Activated CD4-positive, alpha-beta T cell treated with anti-CD3 and anti-CD28 coated beads for 36 hours (primary cell): ENCODE measurements around the gene BMERB1. TPM values are rescaled to one million over a fixed set of nuclear protein-coding genes. Genes with fewer than 3 reads are reported as not detected.
A peak's percentile ranks its signal among the peaks of the same experiment; 100 is the strongest.

Source experiments
- ATAC-seq: fragments of 200-7000 bp; cut with Tn5 transposase; one replicate; pipeline ENCODE4 v1.10.0; 2021; ENCODE audit warnings: mild to moderate bottlenecking, moderate library complexity
- CTCF ChIA-PET: fragments of 350-600 bp; sonication (Branson Sonifier 250); formaldehyde crosslinking; loops from one replicate; lab custom pipeline; 2021; ENCODE audit warnings: antibody characterized with exemption; lab: Charles Lee
- POLR2A ChIA-PET: fragments of 350-600 bp; sonication (Branson Sonifier 250); formaldehyde crosslinking; loops from one replicate; lab custom pipeline; 2021; ENCODE audit warnings: antibody characterized with exemption, inconsistent platforms; lab: Charles Lee
- DNase-seq: peaks from one replicate; pipeline ENCODE4 v3.0.0-alpha.2; 2020
- H3K27ac Mint-ChIP-seq: one replicate; pipeline ENCODE4 v1.8.0; 2021; ENCODE audit warnings: mixed read lengths
- H3K27me3 Mint-ChIP-seq: one replicate; pipeline ENCODE4 v1.8.0; 2021; ENCODE audit warnings: mixed read lengths
- H3K36me3 Mint-ChIP-seq: one replicate; pipeline ENCODE4 v1.8.0; 2021; ENCODE audit warnings: low read depth, mixed read lengths
- H3K4me1 Mint-ChIP-seq: one replicate; pipeline ENCODE4 v1.8.0; 2021; ENCODE audit warnings: mixed read lengths
- H3K4me3 Mint-ChIP-seq: one replicate; pipeline ENCODE4 v1.8.0; 2021; ENCODE audit warnings: mild to moderate bottlenecking, moderate library complexity, mixed read lengths
- H3K9me3 Mint-ChIP-seq: one replicate; pipeline ENCODE4 v1.8.0; 2021; ENCODE audit warnings: low read depth, mixed read lengths
- intact Hi-C, 2 experiments: fragments of 100-400 bp; cut with DNase I in 1 of 2; cut with micrococcal nuclease in 1 of 2; formaldehyde crosslinking; loops; one replicate each; pipeline versions ENCODE4 v1.14.2 to v1.15.1; 2022 to 2024; cut with DNase I, micrococcal nuclease
- total RNA-seq, 2 experiments: library from RNA; stranded (reverse); gene quantifications; one replicate each; pipeline ENCODE4 v1.2.3, GENCODE V29; 2021

The BMERB1 gene
- total RNA-seq, 2 experiments from 2014 or later: 10.1 to 11.6 TPM

- no peak overlapping the region for H3K4me3 Mint-ChIP-seq
- ChIA-PET POLR2A (no interaction called here), CTCF (no interaction called here)
- DNase-seq: no peak
- no peaks in the 10 kb centered on the region for H3K27me3 Mint-ChIP-seq
- no peaks in the 10 kb centered on the region for H3K9me3 Mint-ChIP-seq
- intact Hi-C loops: no loop called here
- no peak overlapping the region for H3K27ac Mint-ChIP-seq
- H3K4me1 Mint-ChIP-seq: no peaks in the 10 kb centered on the region
- H3K36me3 Mint-ChIP-seq: no peaks in the 10 kb centered on the region
- no peak for ATAC-seq
Observed at GRCh38 chr16:15517743-15518377, 83.5 kb downstream of the BMERB1 start.

- no peak overlapping the region for H3K27ac Mint-ChIP-seq
- intact Hi-C loops: no loop called here
Observed at GRCh38 chr16:15518381-15519351, 84.3 kb downstream of the BMERB1 start.

GRCh38 chr16:15519790-15520189, 85.4 kb downstream of the BMERB1 start:
- no peak for DNase-seq
- no peaks in the 10 kb centered on the region for H3K36me3 Mint-ChIP-seq
- H3K27ac Mint-ChIP-seq: no peak overlapping the region
- intact Hi-C loops: no loop called here
- no peaks in the 10 kb centered on the region for H3K27me3 Mint-ChIP-seq
- H3K4me1 Mint-ChIP-seq: peaks cover 4% of the 10 kb centered on the region
- ChIA-PET CTCF (no interaction called here), POLR2A (no interaction called here)
- no peak for ATAC-seq
- H3K9me3 Mint-ChIP-seq: no peaks in the 10 kb centered on the region
- H3K4me3 Mint-ChIP-seq: no peak overlapping the region

More at GRCh38 chr16:15518381-15519351, 84.3 kb downstream of the BMERB1 start:
- Mint-ChIP-seq H3K4me3 (no peak overlapping the region), H3K36me3 (no peaks in the 10 kb centered on the region), H3K4me1 (peaks cover 4% of the 10 kb centered on the region), H3K27me3 (no peaks in the 10 kb centered on the region), H3K9me3 (no peaks in the 10 kb centered on the region)
- ChIA-PET CTCF (no interaction called here), POLR2A (no interaction called here)
- DNase-seq: no peak
- ATAC-seq: no peak

- no peak for ATAC-seq
- no peaks in the 10 kb centered on the region for H3K9me3 Mint-ChIP-seq
- ChIA-PET CTCF (interaction anchor here (0.6 kb wide), 1 partner anchor 373 kb away, joined by 4 read pairs; no protein-coding TSS in a partner anchor), POLR2A (no interaction called here)
- intact Hi-C loops: no loop called here
- no peak for DNase-seq
- H3K36me3 Mint-ChIP-seq: no peaks in the 10 kb centered on the region
- H3K4me3 Mint-ChIP-seq: no peak overlapping the region
- H3K4me1 Mint-ChIP-seq: peaks cover 4% of the 10 kb centered on the region
- H3K27ac Mint-ChIP-seq: no peak overlapping the region
- no peaks in the 10 kb centered on the region for H3K27me3 Mint-ChIP-seq
Observed at GRCh38 chr16:15521390-15521757, 87.0 kb downstream of the BMERB1 start.

GRCh38 chr16:15521758-15522509, 87.5 kb downstream of the BMERB1 start:
- ChIA-PET CTCF (no interaction called here), POLR2A (no interaction called here)
- Mint-ChIP-seq H3K9me3 (no peaks in the 10 kb centered on the region), H3K27ac (no peak overlapping the region), H3K4me1 (peaks cover 4% of the 10 kb centered on the region), H3K27me3 (no peaks in the 10 kb centered on the region), H3K4me3 (no peak overlapping the region), H3K36me3 (no peaks in the 10 kb centered on the region)
- intact Hi-C loops: no loop called here
- ATAC-seq (no peak), DNase-seq (no peak)

GRCh38 chr16:15523092-15523541, 88.7 kb downstream of the BMERB1 start:
- Mint-ChIP-seq H3K4me1 (peaks cover 4% of the 10 kb centered on the region), H3K27me3 (no peaks in the 10 kb centered on the region), H3K27ac (no peak overlapping the region), H3K36me3 (no peaks in the 10 kb centered on the region), H3K9me3 (no peaks in the 10 kb centered on the region), H3K4me3 (no peak overlapping the region)
- ChIA-PET POLR2A (no interaction called here), CTCF (no interaction called here)
- intact Hi-C loops: no loop called here
- peak; percentile 8 for DNase-seq
- no peak for ATAC-seq

GRCh38 chr16:15523939-15524338, 89.6 kb downstream of the BMERB1 start:
- intact Hi-C loops: no loop called here
- no peak overlapping the region for H3K4me3 Mint-ChIP-seq
- CTCF ChIA-PET: no interaction called here
- peaks cover 4% of the 10 kb centered on the region for H3K4me1 Mint-ChIP-seq
- H3K27me3 Mint-ChIP-seq: no peaks in the 10 kb centered on the region
- ATAC-seq (no peak), DNase-seq (no peak)
- no peaks in the 10 kb centered on the region for H3K36me3 Mint-ChIP-seq
- POLR2A ChIA-PET: no interaction called here
- no peaks in the 10 kb centered on the region for H3K9me3 Mint-ChIP-seq
- H3K27ac Mint-ChIP-seq: no peak overlapping the region

- ATAC-seq (no peak), DNase-seq (no peak)
- Mint-ChIP-seq H3K4me3 (no peak overlapping the region), H3K27me3 (no peaks in the 10 kb centered on the region), H3K36me3 (no peaks in the 10 kb centered on the region), H3K27ac (no peak overlapping the region), H3K9me3 (no peaks in the 10 kb centered on the region), H3K4me1 (peaks cover 4% of the 10 kb centered on the region)
- ChIA-PET CTCF (no interaction called here), POLR2A (no interaction called here)
- intact Hi-C loops: no loop called here
Observed at GRCh38 chr16:15524966-15525365, 90.6 kb downstream of the BMERB1 start.

- H3K4me1 Mint-ChIP-seq: peaks cover 4% of the 10 kb centered on the region
- H3K36me3 Mint-ChIP-seq: no peaks in the 10 kb centered on the region
- H3K4me3 Mint-ChIP-seq: no peak overlapping the region
- ATAC-seq: no peak
- intact Hi-C loops: no loop called here
- ChIA-PET POLR2A (no interaction called here), CTCF (interaction anchor here (0.6 kb wide), 1 partner anchor 647 kb away, joined by 3 read pairs; no protein-coding TSS in a partner anchor)
- no peak overlapping the region for H3K27ac Mint-ChIP-seq
- H3K9me3 Mint-ChIP-seq: no peaks in the 10 kb centered on the region
- H3K27me3 Mint-ChIP-seq: no peaks in the 10 kb centered on the region
- no peak for DNase-seq
Observed at GRCh38 chr16:15526097-15526496, 91.7 kb downstream of the BMERB1 start.

- no peak for ATAC-seq
- CTCF ChIA-PET: interaction anchor here (0.6 kb wide), 1 partner anchor 646 kb away, joined by 3 read pairs; no protein-coding TSS in a partner anchor
- Mint-ChIP-seq H3K27ac (no peak overlapping the region), H3K4me3 (no peak overlapping the region), H3K9me3 (no peaks in the 10 kb centered on the region), H3K36me3 (no peaks in the 10 kb centered on the region), H3K27me3 (no peaks in the 10 kb centered on the region), H3K4me1 (peaks cover 4% of the 10 kb centered on the region)
- DNase-seq: no peak
- POLR2A ChIA-PET: no interaction called here
- intact Hi-C loops: no loop called here
Observed at GRCh38 chr16:15526731-15527130, 92.3 kb downstream of the BMERB1 start.

- no peaks in the 10 kb centered on the region for H3K36me3 Mint-ChIP-seq
- DNase-seq (no peak), ATAC-seq (no peak)
- CTCF ChIA-PET: no interaction called here
- no peak overlapping the region for H3K4me3 Mint-ChIP-seq
- H3K27ac Mint-ChIP-seq: no peak overlapping the region
- POLR2A ChIA-PET: no interaction called here
- intact Hi-C loops: no loop called here
- H3K4me1 Mint-ChIP-seq: no peaks in the 10 kb centered on the region
- no peaks in the 10 kb centered on the region for H3K27me3 Mint-ChIP-seq
- H3K9me3 Mint-ChIP-seq: no peaks in the 10 kb centered on the region
Observed at GRCh38 chr16:15529673-15530072, 95.3 kb downstream of the BMERB1 start.
